DOHH2 (cell line): ENCODE data around the gene C14orf180.

Source experiments
- H3F3A ChIP-seq: fragments of 200-600 bp; sonication (generic), shearing (Covaris generic); 2 replicates; pipeline ENCODE4 v1.6.0; 2016; ENCODE audit warnings: antibody characterized with exemption, mild to moderate bottlenecking; ENCODE audit not compliant: control insufficient read depth, insufficient read depth
- H3K27ac ChIP-seq: fragments of 200-600 bp; sonication (generic); 2 replicates; pipeline ENCODE4 v1.5.1; 2014; ENCODE audit warnings: low read depth, mild to moderate bottlenecking, low read length, moderate library complexity
- H3K27me3 ChIP-seq: fragments of 200-600 bp; sonication (generic); 2 replicates; pipeline ENCODE4 v1.6.1; 2014; ENCODE audit warnings: mild to moderate bottlenecking, low read length, mixed read lengths; ENCODE audit not compliant: control insufficient read depth
- H3K36me3 ChIP-seq: fragments of 200-600 bp; sonication (generic); 2 replicates; pipeline ENCODE4 v1.6.1; 2014; ENCODE audit warnings: mild to moderate bottlenecking, low read length, moderate library complexity, mixed read lengths; ENCODE audit not compliant: control insufficient read depth
- H3K4me1 ChIP-seq: fragments of 200-600 bp; sonication (generic); 2 replicates; pipeline ENCODE4 v1.6.1; 2014; ENCODE audit warnings: mild to moderate bottlenecking, low read length, mixed read lengths; ENCODE audit not compliant: control insufficient read depth
- H3K4me2 ChIP-seq: fragments of 200-600 bp; sonication (generic); 2 replicates; pipeline ENCODE4 v1.6.0; 2014; ENCODE audit warnings: mild to moderate bottlenecking, low read length, moderate library complexity
- H3K4me3 ChIP-seq: fragments of 200-600 bp; sonication (generic); 2 replicates; pipeline ENCODE4 v1.5.1; 2014; ENCODE audit warnings: mild to moderate bottlenecking, low read length, mixed read lengths
- H3K79me2 ChIP-seq: fragments of 200-600 bp; sonication (generic); 2 replicates; pipeline ENCODE4 v1.6.1; 2014; ENCODE audit warnings: mild to moderate bottlenecking, low read length, mixed read lengths; ENCODE audit not compliant: control insufficient read depth
- H3K9me2 ChIP-seq: fragments of 200-600 bp; sonication (generic); replicated peaks from 2 replicates; pipeline ENCODE4 v1.6.1; 2014; ENCODE audit warnings: mild to moderate bottlenecking, low read length, mixed read lengths; ENCODE audit not compliant: control insufficient read depth
- H3K9me3 ChIP-seq: fragments of 200-600 bp; sonication (generic); 2 replicates; pipeline ENCODE4 v1.6.1; 2014; ENCODE audit warnings: antibody characterized with exemption, low read length, mixed read lengths; ENCODE audit not compliant: control insufficient read depth, insufficient read depth
- H4K20me1 ChIP-seq: fragments of 200-600 bp; sonication (generic); 2 replicates; pipeline ENCODE4 v1.6.0; 2014; ENCODE audit warnings: low read depth, mild to moderate bottlenecking, antibody characterized with exemption, low read length, moderate library complexity; ENCODE audit not compliant: control insufficient read depth, insufficient read depth
- CTCF ChIP-seq: fragments of 200-600 bp; sonication (generic); IDR thresholded peaks from one replicate; pipeline ENCODE4 v1.5.1; 2014; ENCODE audit warnings: antibody characterized with exemption, mild to moderate bottlenecking, low read depth, low read length; ENCODE audit not compliant: poor library complexity, severe bottlenecking
- EZH2phosphoT487 ChIP-seq: fragments of 200-600 bp; sonication (generic); IDR thresholded peaks from 2 replicates; pipeline ENCODE4 v1.6.1; 2017; ENCODE audit warnings: borderline replicate concordance, mild to moderate bottlenecking, antibody characterized with exemption, low read length, moderate library complexity, mixed read lengths

Gene C14orf180

GRCh38 chr14:104579507-104579906, at the start of gene C14orf180:
C14orf180 (plus strand) TSS chr14:104579764; CDS start chr14:104586431, 6,667 bp downstream.
- H3K79me2 ChIP-seq = no peaks in the 10 kb centered on the region
- H3K27ac ChIP-seq = no peak within 1 kb of the TSS
- no peak within 1 kb of the TSS for H3K4me2 ChIP-seq
- no peak for TF ChIP-seq EZH2phosphoT487
- no peak for TF ChIP-seq CTCF
- H3K4me1 ChIP-seq = no peaks in the 10 kb centered on the region
- H3K4me3 ChIP-seq = no peak within 1 kb of the TSS
- H3F3A ChIP-seq = no peaks in the 10 kb centered on the region
- H3K9me2 ChIP-seq = no peaks in the 10 kb centered on the region
- no peaks in the 10 kb centered on the region for H3K27me3 ChIP-seq
- no peaks in the 10 kb centered on the region for H3K9me3 ChIP-seq
- no peaks in the 10 kb centered on the region for H4K20me1 ChIP-seq
- H3K36me3 ChIP-seq = no peaks in the 10 kb centered on the region

GRCh38 chr14:104530646-104531045, 48.9 kb upstream of the C14orf180 start:
- no peaks in the 10 kb centered on the region for H3K4me1 ChIP-seq

GRCh38 chr14:104531421-104532190, 48.0 kb upstream of the C14orf180 start:
- H3K36me3 ChIP-seq = no peaks in the 10 kb centered on the region
- no peaks in the 10 kb centered on the region for H3K9me2 ChIP-seq
- H3K4me3 ChIP-seq = no peak overlapping the region
- no peaks in the 10 kb centered on the region for H3F3A ChIP-seq
- no peaks in the 10 kb centered on the region for H3K9me3 ChIP-seq
- no peaks in the 10 kb centered on the region for H4K20me1 ChIP-seq
- no peaks in the 10 kb centered on the region for H3K79me2 ChIP-seq
- H3K4me1 ChIP-seq = no peaks in the 10 kb centered on the region
- H3K4me2 ChIP-seq = no peak overlapping the region
- TF ChIP-seq EZH2phosphoT487 (no peak), CTCF (no peak)
- H3K27me3 ChIP-seq = no peaks in the 10 kb centered on the region; the same call in 1 of the 2 replicates
- H3K27ac ChIP-seq = no peak overlapping the region

More at GRCh38 chr14:104530646-104531045, 48.9 kb upstream of the C14orf180 start:
- no peaks in the 10 kb centered on the region for H3K9me3 ChIP-seq
- H3K4me2 ChIP-seq = no peak overlapping the region
- H3K36me3 ChIP-seq = no peaks in the 10 kb centered on the region
- H3K4me3 ChIP-seq = no peak overlapping the region
- no peaks in the 10 kb centered on the region for H3K79me2 ChIP-seq
- no peaks in the 10 kb centered on the region for H3K9me2 ChIP-seq
- H4K20me1 ChIP-seq = no peaks in the 10 kb centered on the region
- TF ChIP-seq CTCF (no peak), EZH2phosphoT487 (no peak)
- H3K27ac ChIP-seq = no peak overlapping the region
- no peaks in the 10 kb centered on the region for H3F3A ChIP-seq
- no peaks in the 10 kb centered on the region; the same call in 1 of the 2 replicates for H3K27me3 ChIP-seq
